Endodermal cell (in vitro differentiated cells): ENCODE results near the gene MROH8. TPM values are rescaled to one million over a fixed set of nuclear protein-coding genes. Genes with fewer than 3 reads are reported as not detected.

ENCODE experiments used
- DNase-seq: peaks from one replicate; pipeline ENCODE4 v3.0.0-alpha.2; 2017
- H3K27ac ChIP-seq: 2 replicates; pipeline ENCODE4 v1.5.1; 2013; ENCODE audit warnings: mild to moderate bottlenecking, low read depth, low read length, moderate library complexity
- H3K27me3 ChIP-seq: 2 replicates; pipeline ENCODE4 v1.6.1; 2013; ENCODE audit warnings: mild to moderate bottlenecking, low read length, moderate library complexity; ENCODE audit not compliant: insufficient read depth, control insufficient read depth, poor library complexity, severe bottlenecking
- H3K36me3 ChIP-seq: 2 replicates; pipeline ENCODE4 v1.7.0; 2013; ENCODE audit warnings: mild to moderate bottlenecking, low read length, moderate library complexity; ENCODE audit not compliant: control insufficient read depth, insufficient read depth
- H3K4me1 ChIP-seq: one replicate; pipeline ENCODE4 v1.7.0; 2013; ENCODE audit warnings: low read length; ENCODE audit not compliant: control insufficient read depth, insufficient read depth
- H3K4me3 ChIP-seq: 2 replicates; pipeline ENCODE4 v1.5.1; 2013; ENCODE audit warnings: mild to moderate bottlenecking, low read length, moderate library complexity
- H3K9ac ChIP-seq: 2 replicates; pipeline ENCODE4 v1.6.1; 2013; ENCODE audit warnings: mild to moderate bottlenecking, low read length, moderate library complexity; ENCODE audit not compliant: poor library complexity, severe bottlenecking; ENCODE audit errors: extremely low read depth
- H3K9me3 ChIP-seq: 2 replicates; pipeline ENCODE4 v1.6.1; 2013; ENCODE audit warnings: mild to moderate bottlenecking, low read length, moderate library complexity; ENCODE audit not compliant: control insufficient read depth
- H3K27ac Mint-ChIP-seq: 2 replicates; pipeline ENCODE4 v1.8.0; 2020; ENCODE audit warnings: mixed read lengths
- H3K27me3 Mint-ChIP-seq: 2 replicates; pipeline ENCODE4 v1.8.0; 2021; ENCODE audit warnings: mild to moderate bottlenecking, mixed read lengths; ENCODE audit not compliant: insufficient read depth
- H3K36me3 Mint-ChIP-seq: 2 replicates; pipeline ENCODE4 v1.8.0; 2020; ENCODE audit warnings: low read depth, mixed read lengths
- H3K4me1 Mint-ChIP-seq: 2 replicates; pipeline ENCODE4 v1.8.0; 2020; ENCODE audit warnings: mixed read lengths
- H3K4me3 Mint-ChIP-seq: 2 replicates; pipeline ENCODE4 v1.8.0; 2020; ENCODE audit warnings: mild to moderate bottlenecking, moderate library complexity, mixed read lengths
- H3K9me3 Mint-ChIP-seq: 2 replicates; pipeline ENCODE4 v1.8.0; 2020; ENCODE audit warnings: mild to moderate bottlenecking, mixed read lengths
- WGBS, 2 experiments: methylation state at CpG; one replicate each; pipeline versions ENCODE4 v1.1.5 to v1.1.7; 2013; ENCODE audit warnings: missing lambda C conversion rate in 2 of 2, mixed read lengths in 1 of 2; ENCODE audit not compliant: insufficient coverage in 1 of 2, insufficient read length in 1 of 2; 5-methylcytosine and 5-hydroxymethylcytosine counted together
- total RNA-seq, 2 donors: library from RNA; stranded (reverse); fragmentation: NEBNext Ultra II Directional in 1 of 2; extraction: Animal tissue kit (Norgen Biotek cat#: 25700) in 1 of 2; gene quantifications; 2 replicates in 1 of 2; 3 replicates in 1 of 2; pipeline ENCODE4 v1.2.1, GENCODE V29; 2021
- TF ChIP-seq, protein P1 (sequence below): fragments of 200-600 bp; sonication (generic); conservative IDR thresholded peaks from 2 replicates; pipeline ENCODE4 v1.5.0; 2021; ENCODE audit warnings: antibody characterized with exemption, mild to moderate bottlenecking

The MROH8 gene
- total RNA-seq, 2 donors from 2014 or later: 1.8 to 2.8 TPM

DNA sequence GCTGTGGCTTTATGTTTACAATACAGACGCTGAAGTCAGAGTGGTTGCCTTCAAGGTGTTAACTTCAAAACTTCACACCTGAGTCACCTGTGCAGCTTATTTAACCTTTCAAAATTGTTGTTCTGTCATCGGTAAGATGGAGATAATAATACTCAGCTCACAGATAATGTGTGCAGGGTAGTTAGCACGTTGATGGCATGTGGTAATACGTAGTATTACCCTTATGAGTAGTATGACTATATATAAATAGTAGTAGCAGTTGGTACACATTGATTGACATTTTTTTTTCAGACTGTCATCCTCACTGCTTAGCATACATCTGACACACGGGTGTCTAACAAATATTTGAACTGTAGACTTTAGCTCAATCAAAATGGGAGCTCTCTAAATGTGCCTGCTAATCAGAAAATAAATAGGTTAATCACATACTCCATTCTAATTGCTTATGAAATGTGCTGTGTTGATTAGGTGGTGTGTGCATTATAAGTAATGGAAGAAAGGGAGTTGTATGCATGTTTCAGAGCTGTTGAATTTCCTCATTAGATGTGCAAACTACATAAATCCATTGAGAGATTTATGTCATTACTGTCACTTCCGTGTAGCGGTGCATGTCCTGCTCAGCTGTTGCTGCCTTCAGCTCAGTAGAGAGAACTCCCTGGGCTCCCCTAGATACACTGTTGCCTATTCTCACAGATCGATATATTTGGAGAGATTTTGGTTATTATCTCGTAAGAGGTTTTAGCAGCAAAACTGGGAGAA lies 11.2 kb upstream of the MROH8 start:
- no peaks in the 10 kb centered on the region for H3K27me3 ChIP-seq
- H3K4me1 ChIP-seq: no peaks in the 10 kb centered on the region
- no peaks in the 10 kb centered on the region for H3K9me3 Mint-ChIP-seq
- H3K36me3 ChIP-seq: peaks cover 70% of the 10 kb centered on the region
- no peaks in the 10 kb centered on the region for H3K27me3 Mint-ChIP-seq
- H3K36me3 Mint-ChIP-seq: peaks cover 68% of the 10 kb centered on the region
- H3K27ac ChIP-seq: no peak overlapping the region
- H3K9ac ChIP-seq: no peak overlapping the region
- H3K27ac Mint-ChIP-seq: peak overlapping the region; percentile 58
- no peaks in the 10 kb centered on the region for H3K9me3 ChIP-seq
- H3K4me3 ChIP-seq: no peak overlapping the region
- WGBS, 2 experiments: 95 to 96% methylated on average over 9 of the region's 9 CpGs
- no peak overlapping the region for H3K4me3 Mint-ChIP-seq
- TF ChIP-seq, protein P1, sequence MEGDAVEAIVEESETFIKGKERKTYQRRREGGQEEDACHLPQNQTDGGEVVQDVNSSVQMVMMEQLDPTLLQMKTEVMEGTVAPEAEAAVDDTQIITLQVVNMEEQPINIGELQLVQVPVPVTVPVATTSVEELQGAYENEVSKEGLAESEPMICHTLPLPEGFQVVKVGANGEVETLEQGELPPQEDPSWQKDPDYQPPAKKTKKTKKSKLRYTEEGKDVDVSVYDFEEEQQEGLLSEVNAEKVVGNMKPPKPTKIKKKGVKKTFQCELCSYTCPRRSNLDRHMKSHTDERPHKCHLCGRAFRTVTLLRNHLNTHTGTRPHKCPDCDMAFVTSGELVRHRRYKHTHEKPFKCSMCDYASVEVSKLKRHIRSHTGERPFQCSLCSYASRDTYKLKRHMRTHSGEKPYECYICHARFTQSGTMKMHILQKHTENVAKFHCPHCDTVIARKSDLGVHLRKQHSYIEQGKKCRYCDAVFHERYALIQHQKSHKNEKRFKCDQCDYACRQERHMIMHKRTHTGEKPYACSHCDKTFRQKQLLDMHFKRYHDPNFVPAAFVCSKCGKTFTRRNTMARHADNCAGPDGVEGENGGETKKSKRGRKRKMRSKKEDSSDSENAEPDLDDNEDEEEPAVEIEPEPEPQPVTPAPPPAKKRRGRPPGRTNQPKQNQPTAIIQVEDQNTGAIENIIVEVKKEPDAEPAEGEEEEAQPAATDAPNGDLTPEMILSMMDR: no peak
- peaks cover 5% of the 10 kb centered on the region for H3K4me1 Mint-ChIP-seq
- no peak for DNase-seq

DNA sequence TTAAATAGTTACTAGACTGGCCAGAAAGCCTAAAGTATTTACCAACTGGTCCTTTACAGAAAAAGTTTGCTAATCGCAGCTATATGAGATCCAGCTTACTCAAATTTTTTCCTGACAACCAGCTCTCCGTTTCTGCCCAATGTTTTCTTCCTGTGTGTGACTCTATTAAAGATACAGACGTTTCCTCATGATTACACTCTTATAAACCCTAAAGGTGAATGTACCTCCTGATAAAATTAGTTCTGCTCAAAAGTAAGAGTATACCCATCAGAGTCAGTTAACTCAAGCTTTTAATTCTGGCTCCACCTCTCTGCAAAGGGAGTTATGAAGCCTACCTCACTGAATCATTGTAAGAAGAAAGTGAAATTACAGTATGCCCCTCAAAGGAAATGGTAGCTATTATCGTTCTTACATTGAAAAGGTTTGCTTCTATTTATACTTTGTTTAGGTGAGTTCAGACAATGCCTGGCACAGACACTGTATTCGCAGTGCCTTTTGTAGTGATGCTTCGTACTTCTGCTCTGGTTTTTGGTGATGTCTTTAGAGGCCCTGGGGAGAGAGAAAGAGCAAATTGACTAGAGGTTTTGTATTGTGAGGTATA lies 10.2 kb upstream of the MROH8 start:
- TF ChIP-seq, protein P1: no peak
- Histone ChIP-seq H3K4me3 (no peak overlapping the region), H3K9ac (no peak overlapping the region), H3K27ac (no peak overlapping the region), H3K9me3 (no peaks in the 10 kb centered on the region), H3K4me1 (no peaks in the 10 kb centered on the region), H3K27me3 (no peaks in the 10 kb centered on the region), H3K36me3 (peaks cover 80% of the 10 kb centered on the region)
- Mint-ChIP-seq H3K4me3 (no peak overlapping the region), H3K27me3 (no peaks in the 10 kb centered on the region), H3K4me1 (peaks cover 3% of the 10 kb centered on the region), H3K36me3 (peaks cover 76% of the 10 kb centered on the region), H3K9me3 (no peaks in the 10 kb centered on the region), H3K27ac (no peak overlapping the region)
- no peak for DNase-seq
- 95 to 98% methylated on average over 4 to 6 of the region's 6 CpGs for WGBS, 2 experiments

DNA sequence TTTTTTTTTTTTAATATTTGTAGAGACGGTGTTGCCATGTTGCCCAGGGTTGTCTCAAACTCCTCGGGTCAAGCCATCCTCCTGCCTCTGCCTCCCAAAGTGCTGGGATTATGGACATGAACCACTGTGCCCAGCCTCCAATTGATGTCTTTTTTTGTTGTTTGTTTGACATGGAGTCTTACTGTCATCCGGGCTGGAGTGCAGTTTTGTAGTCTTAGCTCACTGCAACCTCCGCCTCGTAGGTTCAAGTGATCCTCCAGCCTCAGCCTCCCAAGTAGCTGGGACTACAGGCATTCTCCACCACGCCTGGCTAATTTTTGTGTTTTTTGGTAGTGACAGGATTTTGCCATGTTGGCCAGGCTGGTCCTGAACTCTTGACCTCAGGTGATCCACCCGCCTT lies 9.4 kb upstream of the MROH8 start:
- H3K9me3 Mint-ChIP-seq: no peaks in the 10 kb centered on the region
- DNase-seq: no peak
- H3K9me3 ChIP-seq: no peaks in the 10 kb centered on the region
- H3K36me3 Mint-ChIP-seq: peaks cover 78% of the 10 kb centered on the region
- H3K27ac ChIP-seq: no peak overlapping the region
- no peak overlapping the region for H3K4me3 ChIP-seq
- H3K27me3 ChIP-seq: no peaks in the 10 kb centered on the region
- H3K4me1 Mint-ChIP-seq: peaks cover 3% of the 10 kb centered on the region
- H3K4me3 Mint-ChIP-seq: no peak overlapping the region
- WGBS, 2 experiments: 76 to 77% methylated on average over 6 to 7 of the region's 7 CpGs
- H3K27ac Mint-ChIP-seq: no peak overlapping the region
- H3K36me3 ChIP-seq: peaks cover 85% of the 10 kb centered on the region
- H3K27me3 Mint-ChIP-seq: no peaks in the 10 kb centered on the region
- no peaks in the 10 kb centered on the region for H3K4me1 ChIP-seq
- H3K9ac ChIP-seq: no peak overlapping the region
- TF ChIP-seq, protein P1: no peak
